Heart left ventricle (tissue), 13 donors: ENCODE data around the gene ANKDD1A.

Source experiments
- CTCF ChIP-seq, 12 donors: fragments of 200-600 bp; sonication (generic) in 4 of 12; IDR thresholded peaks; one replicate each; pipeline versions ENCODE4 v1.5.0 to v1.8.0; 2018 to 2022; ENCODE audit warnings: antibody characterized with exemption in 12 of 12, mild to moderate bottlenecking in 5 of 12
- POLR2A ChIP-seq, 2 donors: fragments of 450-650 bp; IDR thresholded peaks; one replicate each; pipeline ENCODE4 v1.6.1; 2017; ENCODE audit warnings: antibody characterized with exemption in 2 of 2, mild to moderate bottlenecking in 2 of 2, moderate library complexity in 2 of 2
- donor health status: ischemic (EF 13 %, LVEDD 7.1; RV severe dilation, severe dysfunction).
- donor health status: DM: no; HTN: yes; CAD: no.
- donor health status: DM: no; HTN: no; CAD: no.
- donor health status: ischemic (EF 25% LVEDD 6.9; RV normal size, moderate dysfunction).
- donor health status: ischemic (EF 25% LVEDD 5.7; RV mildly dilated, moderate dysfunction).
- donor health status: ischemic (EF 35%, LVEDD 5.7; RV mildly dilated, moderate dysfunction).
- donor health status: nonischemic (EF 11% LVEDD 7.7; RV severe dilation, severe dysfunction).
- donor health status: DM: yes; HTN: yes; CAD: no.
- donor health status: PGD.
- donor health status: ischemic (EF 29% LVEDD 5.4; RV normal size, mild dysfunction).
- donor health status: nonischemic (EF 23%, LVEDD 6.1; RV moderate dilation, normal function).

GRCh38 chr15:64862408-64862807 lies 49.3 kb upstream of the ANKDD1A start:
- TF ChIP-seq CTCF (IDR thresholded peaks at IDR 0.05) = no peak
- no peak for TF ChIP-seq POLR2A (IDR thresholded peaks at IDR 0.05)
